Smooth muscle cell (in vitro differentiated cells): ENCODE measurements around the gene IPO13. TPM values are rescaled to one million over a fixed set of nuclear protein-coding genes. Genes with fewer than 3 reads are reported as not detected.

Source experiments
- DNase-seq: peaks from one replicate; lab custom pipeline; 2025; ENCODE audit not compliant: unreplicated experiment; lab: John Stamatoyannopoulos, UW
- H2AFZ ChIP-seq: fragments of 200-600 bp; sonication (generic); 2 replicates; pipeline ENCODE4 v1.6.0; 2016; ENCODE audit warnings: antibody characterized with exemption, low read depth, mild to moderate bottlenecking
- H3F3A ChIP-seq: fragments of 200-600 bp; sonication (generic); 2 replicates; pipeline ENCODE4 v1.6.0; 2017; ENCODE audit warnings: antibody characterized with exemption, low read depth
- H3K27ac ChIP-seq: fragments of 200-600 bp; sonication (generic); 2 replicates; pipeline ENCODE4 v1.5.1; 2016; ENCODE audit warnings: low read depth, mild to moderate bottlenecking
- H3K27me3 ChIP-seq: fragments of 200-600 bp; sonication (generic); 2 replicates; pipeline ENCODE4 v1.6.1; 2016; ENCODE audit warnings: low read depth, mild to moderate bottlenecking
- H3K36me3 ChIP-seq: fragments of 200-600 bp; sonication (generic); 2 replicates; pipeline ENCODE4 v1.5.1; 2016; ENCODE audit warnings: low read depth
- H3K4me1 ChIP-seq: fragments of 200-600 bp; sonication (generic); 2 replicates; pipeline ENCODE4 v1.5.1; 2016; ENCODE audit warnings: low read depth
- H3K4me2 ChIP-seq: fragments of 200-600 bp; sonication (generic); 2 replicates; pipeline ENCODE4 v1.6.0; 2016; ENCODE audit warnings: mild to moderate bottlenecking
- H3K4me3 ChIP-seq: fragments of 200-600 bp; sonication (generic); 2 replicates; pipeline ENCODE4 v1.5.1; 2016; ENCODE audit warnings: mild to moderate bottlenecking
- H3K79me2 ChIP-seq: fragments of 200-600 bp; sonication (generic); 2 replicates; pipeline ENCODE4 v1.6.0; 2016; ENCODE audit warnings: low read depth, mild to moderate bottlenecking
- H3K9ac ChIP-seq: fragments of 200-600 bp; sonication (generic); 2 replicates; pipeline ENCODE4 v1.6.0; 2016; ENCODE audit warnings: low read depth
- H3K9me3 ChIP-seq: fragments of 200-600 bp; sonication (generic); replicated peaks from 2 replicates; pipeline ENCODE4 v1.5.1; 2016; ENCODE audit warnings: low read depth
- H4K20me1 ChIP-seq: fragments of 200-600 bp; sonication (generic); 2 replicates; pipeline ENCODE4 v1.6.0; 2016; ENCODE audit warnings: low read depth
- WGBS: methylation state at CpG from one replicate; pipeline ENCODE4 v1.1.7; 2016; ENCODE audit warnings: low lambda C conversion rate; 5-methylcytosine and 5-hydroxymethylcytosine counted together
- polyA plus RNA-seq: library from polyadenylated mRNA; unstranded; fragments of >200 nt; fragmentation: Nextera tagmentation; extraction: Ambion mirVana; gene quantifications from 2 replicates; pipeline ENCODE4 v1.2.1, GENCODE V29; 2016
- total RNA-seq: library from RNA; depleted of rRNA; stranded (reverse); fragments of >200 nt; gene quantifications from 2 replicates; pipeline ENCODE4 v1.2.3, GENCODE V29; 2014
- TF ChIP-seq, protein P1 (sequence below): fragments of 200-600 bp; sonication (generic); IDR thresholded peaks from 2 replicates; pipeline ENCODE4 v1.5.1; 2017; ENCODE audit warnings: borderline replicate concordance, mild to moderate bottlenecking, antibody characterized with exemption; ENCODE audit not compliant: insufficient read depth, poor library complexity, severe bottlenecking

IPO13 gene
- total and polyA plus RNA-seq, 2 experiments from 2014 or later, result 10.4 to 21.2 TPM

DNA sequence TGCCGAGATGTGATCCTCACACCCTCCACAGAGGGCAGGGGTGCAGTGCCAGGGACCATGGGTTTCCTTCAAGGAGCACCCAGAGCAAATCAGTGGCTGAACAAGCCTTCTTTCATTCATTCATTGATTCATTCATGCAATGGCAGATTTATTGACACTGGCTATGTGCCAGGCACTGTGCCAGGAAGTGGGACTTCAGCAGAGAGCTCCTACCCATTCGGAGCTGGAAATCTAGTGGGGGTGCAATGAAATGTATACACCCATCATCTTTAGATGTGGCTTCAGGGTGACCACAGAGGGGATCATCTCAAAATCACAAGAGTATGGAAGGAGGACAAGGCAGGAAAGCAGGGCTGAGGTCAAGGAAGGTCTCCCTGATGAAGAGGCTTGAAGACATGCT is 65.7 kb downstream of the IPO13 start:
- no peak overlapping the region for H3K4me2 ChIP-seq
- no peak overlapping the region for H3K9ac ChIP-seq
- H4K20me1 ChIP-seq, result peaks cover 5% of the 10 kb centered on the region
- no peaks in the 10 kb centered on the region for H3K27me3 ChIP-seq
- H3K27ac ChIP-seq, result no peak overlapping the region
- no peaks in the 10 kb centered on the region for H3K79me2 ChIP-seq
- TF ChIP-seq, protein P1, sequence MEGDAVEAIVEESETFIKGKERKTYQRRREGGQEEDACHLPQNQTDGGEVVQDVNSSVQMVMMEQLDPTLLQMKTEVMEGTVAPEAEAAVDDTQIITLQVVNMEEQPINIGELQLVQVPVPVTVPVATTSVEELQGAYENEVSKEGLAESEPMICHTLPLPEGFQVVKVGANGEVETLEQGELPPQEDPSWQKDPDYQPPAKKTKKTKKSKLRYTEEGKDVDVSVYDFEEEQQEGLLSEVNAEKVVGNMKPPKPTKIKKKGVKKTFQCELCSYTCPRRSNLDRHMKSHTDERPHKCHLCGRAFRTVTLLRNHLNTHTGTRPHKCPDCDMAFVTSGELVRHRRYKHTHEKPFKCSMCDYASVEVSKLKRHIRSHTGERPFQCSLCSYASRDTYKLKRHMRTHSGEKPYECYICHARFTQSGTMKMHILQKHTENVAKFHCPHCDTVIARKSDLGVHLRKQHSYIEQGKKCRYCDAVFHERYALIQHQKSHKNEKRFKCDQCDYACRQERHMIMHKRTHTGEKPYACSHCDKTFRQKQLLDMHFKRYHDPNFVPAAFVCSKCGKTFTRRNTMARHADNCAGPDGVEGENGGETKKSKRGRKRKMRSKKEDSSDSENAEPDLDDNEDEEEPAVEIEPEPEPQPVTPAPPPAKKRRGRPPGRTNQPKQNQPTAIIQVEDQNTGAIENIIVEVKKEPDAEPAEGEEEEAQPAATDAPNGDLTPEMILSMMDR, result no peak
- peaks cover 7% of the 10 kb centered on the region for H3K4me1 ChIP-seq
- no peaks in the 10 kb centered on the region for H3K36me3 ChIP-seq
- H3K4me3 ChIP-seq, result no peak overlapping the region
- H3K9me3 ChIP-seq, result no peaks in the 10 kb centered on the region
- no peak for DNase-seq
- H3F3A ChIP-seq, result no peaks in the 10 kb centered on the region
- 78% methylated on average over 2 of the region's 2 CpGs for WGBS
- no peak overlapping the region for H2AFZ ChIP-seq

DNA sequence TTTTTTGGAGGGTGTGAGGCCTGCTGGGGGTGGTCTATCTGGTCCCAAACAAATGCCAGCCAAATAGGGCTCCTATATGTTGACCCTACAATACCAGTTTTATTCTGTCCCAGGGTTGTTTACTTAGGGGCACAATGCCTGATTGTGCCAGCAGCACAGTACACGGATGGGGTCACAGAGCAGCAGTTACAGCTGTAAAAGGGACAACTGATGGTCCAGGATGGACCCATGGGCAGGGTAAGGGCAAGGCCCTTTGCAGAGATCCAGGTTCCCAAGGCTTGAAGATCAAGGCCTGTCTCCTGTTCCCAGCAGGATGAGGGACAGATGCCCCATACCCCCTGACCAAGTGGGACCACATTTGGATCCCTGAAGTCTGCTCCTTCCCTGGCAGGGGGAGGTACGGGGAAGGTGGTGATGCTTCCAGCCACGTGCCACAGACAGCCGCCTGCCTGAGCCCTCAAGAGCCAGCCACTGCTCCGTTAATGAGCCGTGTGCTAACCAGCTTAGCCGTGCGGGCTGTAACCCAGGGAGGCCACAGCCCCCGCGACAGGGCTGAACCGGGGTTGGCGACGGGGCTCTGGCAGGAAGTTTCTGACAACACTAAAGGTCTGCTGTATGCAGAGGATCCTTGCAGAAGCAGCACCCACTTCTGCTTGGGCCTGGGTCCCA is 66.3 kb downstream of the IPO13 start:
- Histone ChIP-seq H4K20me1 (peaks cover 5% of the 10 kb centered on the region), H3K4me2 (no peak overlapping the region), H3K27me3 (no peaks in the 10 kb centered on the region), H2AFZ (no peak overlapping the region), H3K4me3 (no peak overlapping the region), H3K9me3 (no peaks in the 10 kb centered on the region), H3K27ac (no peak overlapping the region), H3K4me1 (peaks cover 7% of the 10 kb centered on the region), H3K9ac (no peak overlapping the region), H3F3A (no peaks in the 10 kb centered on the region), H3K36me3 (no peaks in the 10 kb centered on the region), H3K79me2 (no peaks in the 10 kb centered on the region)
- TF ChIP-seq, protein P1, result no peak
- DNase-seq, result no peak
- 58% methylated on average over 13 of the region's 13 CpGs for WGBS

DNA sequence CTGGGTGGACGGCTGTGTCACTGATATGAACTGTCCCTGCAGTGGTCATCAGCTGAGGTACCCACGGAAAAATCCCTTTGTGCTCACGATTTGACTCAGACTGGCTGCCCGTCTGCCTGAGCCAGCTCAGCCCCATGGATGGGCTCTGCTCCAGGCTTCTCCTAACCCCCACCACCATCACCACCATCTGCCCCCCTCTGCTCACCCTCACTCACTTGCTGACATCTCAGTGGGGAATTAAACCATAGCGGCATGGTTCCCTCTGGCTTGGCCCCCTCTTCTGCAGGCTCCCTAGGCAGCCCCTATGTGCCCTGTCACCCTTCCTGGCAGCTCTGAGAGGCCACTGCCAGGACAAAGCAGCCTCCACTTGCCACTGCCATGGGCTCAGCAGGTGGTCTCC is 67.2 kb downstream of the IPO13 start:
- no peak overlapping the region for H3K4me2 ChIP-seq
- H3K27me3 ChIP-seq, result no peaks in the 10 kb centered on the region
- DNase-seq, result no peak
- no peaks in the 10 kb centered on the region for H3K36me3 ChIP-seq
- no peak overlapping the region for H2AFZ ChIP-seq
- no peak overlapping the region for H3K27ac ChIP-seq
- TF ChIP-seq, protein P1, result no peak
- no peak overlapping the region for H3K9ac ChIP-seq
- 45% methylated on average over 5 of the region's 5 CpGs for WGBS
- H3F3A ChIP-seq, result no peaks in the 10 kb centered on the region
- no peaks in the 10 kb centered on the region for H3K9me3 ChIP-seq
- peaks cover 5% of the 10 kb centered on the region for H4K20me1 ChIP-seq
- no peak overlapping the region for H3K4me3 ChIP-seq
- no peaks in the 10 kb centered on the region for H3K79me2 ChIP-seq
- H3K4me1 ChIP-seq, result peaks cover 7% of the 10 kb centered on the region

DNA sequence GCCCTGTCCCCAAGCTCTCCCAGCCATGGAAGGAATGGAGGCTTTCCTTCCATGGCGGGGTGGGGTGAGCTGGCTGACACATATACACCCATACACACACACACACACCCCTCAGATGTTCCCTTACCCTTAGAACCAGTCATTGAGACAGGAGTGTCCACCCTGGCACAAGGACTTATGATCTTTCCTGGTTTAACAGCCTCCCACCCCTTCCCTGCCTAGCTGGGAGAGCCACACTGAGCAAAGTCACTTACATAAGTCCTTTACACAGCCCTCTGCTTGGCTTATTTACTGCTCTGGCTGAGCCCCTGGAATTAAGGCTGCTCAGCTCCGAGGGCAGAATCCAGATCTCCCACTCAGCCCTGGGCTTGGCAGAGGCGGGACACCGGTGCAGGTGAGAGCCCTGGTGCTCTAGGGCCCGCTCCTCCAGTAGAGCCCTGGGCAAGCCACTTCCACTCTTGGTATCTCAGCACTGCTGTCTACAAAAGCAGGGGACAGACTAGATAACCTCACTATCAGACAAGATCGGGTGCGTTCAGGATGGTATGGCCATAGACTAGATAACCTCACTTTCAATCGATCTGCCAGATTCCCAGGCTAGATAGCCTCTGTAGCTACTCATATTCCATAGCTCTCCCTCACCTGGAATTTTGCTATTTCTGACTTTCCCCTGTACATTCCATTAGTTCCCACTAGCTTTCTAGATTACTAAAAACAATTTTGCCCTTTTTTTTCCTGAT is 67.8 kb downstream of the IPO13 start:
- Histone ChIP-seq H2AFZ (no peak overlapping the region), H3K4me1 (peaks cover 7% of the 10 kb centered on the region), H3K79me2 (no peaks in the 10 kb centered on the region), H3K4me2 (no peak overlapping the region), H3K9ac (no peak overlapping the region), H3K36me3 (no peaks in the 10 kb centered on the region), H3F3A (no peaks in the 10 kb centered on the region), H3K4me3 (no peak overlapping the region), H4K20me1 (peaks cover 5% of the 10 kb centered on the region), H3K27me3 (no peaks in the 10 kb centered on the region), H3K27ac (no peak overlapping the region), H3K9me3 (no peaks in the 10 kb centered on the region)
- DNase-seq, result no peak
- TF ChIP-seq, protein P1, result no peak
- 85% methylated on average over 8 of the region's 8 CpGs for WGBS
